K562 (cell line): Measurements from ENCODE around the gene DPY19L3. TPM values are rescaled to one million over a fixed set of nuclear protein-coding genes. Genes with fewer than 3 reads are reported as not detected.

Experiments used
- ATAC-seq: fragments of 200-7000 bp; cut with Tn5 transposase; 3 replicates; pipeline ENCODE4 v1.9.1; 2020; ENCODE audit warnings: moderate library complexity
- BruUV-seq: library from RNA; stranded (reverse); fragments of 400-500 nt; replicated peaks from 2 replicates; lab custom pipeline; 2021; lab: Mats Ljungman, UMichigan
- CTCF ChIA-PET: fragments of 300-600 bp; formaldehyde crosslinking; extraction: SDS; loops from one replicate; lab custom pipeline; 2021; ENCODE audit warnings: low intra/inter-chr PET ratio; lab: Yijun Ruan, JAX
- POLR2A ChIA-PET: fragments of 300-600, 350-650 bp; sonication (Branson Sonifier 250); formaldehyde crosslinking; extraction: SDS; loops from one replicate; lab custom pipeline; 2021; ENCODE audit warnings: antibody characterized with exemption, inconsistent platforms; lab: Yijun Ruan, JAX
- DNase-seq, 4 experiments: peaks; one replicate each; pipeline versions ENCODE4 v3.0.0 to v3.0.0-alpha.2; 2011 to 2018; ENCODE audit warnings: low spot score in 3 of 4, mixed read lengths in 3 of 4; ENCODE audit errors: extremely low read depth in 1 of 4
- FAIRE-seq: peaks from 2 replicates; lab custom pipeline; 2011; peaks lifted over from hg19 to GRCh38; lab: Jason Lieb, UNC
- H2AFZ ChIP-seq: 2 replicates; pipeline ENCODE4 v1.6.0; 2011; ENCODE audit warnings: low read depth, low read length, control low read depth, inconsistent platforms
- H3K27ac ChIP-seq: fragments of 200-600 bp; 3 replicates; pipeline ENCODE4 v1.8.0; 2011; ENCODE audit warnings: low read depth, mild to moderate bottlenecking, control low read depth, inconsistent platforms, low read length, moderate library complexity, mixed read lengths; ENCODE audit errors: extremely low read depth
- H3K27me3 ChIP-seq, 2 experiments: fragments of 300-600 bp in 1 of 2; 2 replicates in 1 of 2; 3 replicates in 1 of 2; pipeline versions ENCODE4 v1.6.0 to v1.8.0; 2011; ENCODE audit warnings: inconsistent platforms in 2 of 2, low read length in 2 of 2, mild to moderate bottlenecking in 1 of 2, mixed read lengths in 1 of 2, moderate library complexity in 1 of 2; ENCODE audit not compliant: control insufficient read depth in 2 of 2, insufficient read depth in 2 of 2
- H3K36me3 ChIP-seq: fragments of 300-600 bp; 3 replicates; pipeline ENCODE4 v1.8.0; 2011; ENCODE audit warnings: mild to moderate bottlenecking, low read length, inconsistent platforms; ENCODE audit not compliant: control insufficient read depth, insufficient read depth
- H3K4me1 ChIP-seq, 2 experiments: fragments of 200-600 bp in 1 of 2; replicated peaks in 1 of 2; 2 replicates in 1 of 2; 3 replicates in 1 of 2; pipeline versions ENCODE4 v1.5.1 to v1.8.0; 2011; ENCODE audit warnings: inconsistent platforms in 2 of 2, low read length in 2 of 2, mild to moderate bottlenecking in 1 of 2, mixed read lengths in 1 of 2, moderate library complexity in 1 of 2; ENCODE audit not compliant: control insufficient read depth in 2 of 2, insufficient read depth in 2 of 2
- H3K4me2 ChIP-seq: 2 replicates; pipeline ENCODE4 v1.6.1; 2011; ENCODE audit warnings: low read length, control low read depth, inconsistent platforms, mixed read lengths; ENCODE audit not compliant: insufficient read depth
- H3K4me3 ChIP-seq: fragments of 200-600 bp; sonication (generic), shearing (Covaris generic); 2 replicates; pipeline ENCODE4 v1.5.1; 2016; ENCODE audit warnings: control low read depth, inconsistent platforms
- H3K79me2 ChIP-seq: fragments of 200-600 bp; 3 replicates; pipeline ENCODE4 v1.8.0; 2011; ENCODE audit warnings: low read length, inconsistent platforms; ENCODE audit not compliant: control insufficient read depth, insufficient read depth
- H3K9ac ChIP-seq, 2 experiments: 2 replicates each; pipeline versions ENCODE4 v1.6.0 to v1.6.1; 2011; ENCODE audit warnings: low read depth in 2 of 2, low read length in 2 of 2, control low read depth in 1 of 2, inconsistent platforms in 1 of 2, mild to moderate bottlenecking in 1 of 2, mixed read lengths in 1 of 2; ENCODE audit not compliant: insufficient read depth in 1 of 2
- H3K9me1 ChIP-seq: one replicate; pipeline ENCODE4 v1.6.0; 2011; ENCODE audit warnings: inconsistent platforms, mild to moderate bottlenecking, low read length, moderate library complexity; ENCODE audit not compliant: control insufficient read depth, insufficient read depth
- H3K9me3 ChIP-seq: replicated peaks from 2 replicates; pipeline ENCODE4 v1.5.1; 2011; ENCODE audit warnings: low read depth, low read length, inconsistent platforms; ENCODE audit not compliant: control insufficient read depth, insufficient read depth
- H4K20me1 ChIP-seq: replicated peaks from 2 replicates; pipeline ENCODE4 v1.6.1; 2011; ENCODE audit warnings: low read length, inconsistent platforms, mixed read lengths; ENCODE audit not compliant: control insufficient read depth, insufficient read depth
- CHD1 ChIP-seq: fragments of 200-600 bp; sonication (generic); IDR thresholded peaks from one replicate; pipeline ENCODE4 v1.6.1; 2012; ENCODE audit warnings: mild to moderate bottlenecking, moderate library complexity, low read length, inconsistent platforms
- HEY1 ChIP-seq: fragments of 250-450 bp; sonication (Bioruptor Pico); IDR thresholded peaks from 2 replicates; pipeline ENCODE4 v1.5.0; 2020; ENCODE audit warnings: mild to moderate bottlenecking, moderate library complexity, borderline replicate concordance
- HMGXB4 ChIP-seq: sonication (generic); formaldehyde crosslinking; IDR thresholded peaks from 2 replicates; pipeline ENCODE4 v1.8.1; 2023; ENCODE audit warnings: mild to moderate bottlenecking, missing genetic modification reagents
- NFE2 ChIP-seq: IDR thresholded peaks from 2 replicates; pipeline ENCODE4 v1.6.1; 2014; ENCODE audit warnings: antibody characterized with exemption, low read depth
- PHF21A ChIP-seq: fragments of 450-650 bp; IDR thresholded peaks from 2 replicates; pipeline ENCODE4 v1.6.1; 2017; ENCODE audit warnings: low read depth, borderline replicate concordance
- PML ChIP-seq: IDR thresholded peaks from 2 replicates; pipeline ENCODE4 v1.6.1; 2012; ENCODE audit warnings: low read length, inconsistent platforms
- POLR2B ChIP-seq: fragments of 450-650 bp; IDR thresholded peaks from 2 replicates; pipeline ENCODE4 v1.6.1; 2018; ENCODE audit warnings: low read depth; ENCODE audit not compliant: partially characterized antibody
- PREB ChIP-seq: sonication (generic); formaldehyde crosslinking; IDR thresholded peaks from 2 replicates; pipeline ENCODE4 v1.8.1; 2023; ENCODE audit warnings: mild to moderate bottlenecking, missing genetic modification reagents
- SAFB ChIP-seq: fragments of 200-400 bp; formaldehyde crosslinking; IDR thresholded peaks from 2 replicates; pipeline ENCODE4 v1.6.1; 2017; ENCODE audit warnings: low read depth, low read length, borderline replicate concordance
- SNRNP70 ChIP-seq: fragments of 200-400 bp; formaldehyde crosslinking; optimal IDR thresholded peaks from 2 replicates; pipeline ENCODE3; 2017; ENCODE audit warnings: low read depth, low read length
- SRSF3 ChIP-seq: fragments of 200-400 bp; formaldehyde crosslinking; IDR thresholded peaks from 2 replicates; pipeline ENCODE4 v1.6.1; 2016; ENCODE audit warnings: mild to moderate bottlenecking, low read length, moderate library complexity; ENCODE audit not compliant: insufficient read depth
- ZNF133 ChIP-seq: fragments of 250-450 bp; sonication (Bioruptor Pico); IDR thresholded peaks from 2 replicates; pipeline ENCODE4 v1.4.0; 2020; ENCODE audit warnings: mild to moderate bottlenecking
- ZNF277 ChIP-seq: fragments of 250-450 bp; sonication (Bioruptor Pico); IDR thresholded peaks from 2 replicates; pipeline ENCODE4 v1.8.0; 2022; ENCODE audit warnings: inconsistent platforms, mild to moderate bottlenecking, moderate library complexity, borderline replicate concordance
- ZNF280A ChIP-seq: fragments of 450-650 bp; IDR thresholded peaks from 2 replicates; pipeline ENCODE4 v1.6.1; 2018; ENCODE audit warnings: mild to moderate bottlenecking, low read depth; ENCODE audit not compliant: partially characterized antibody
- ZNF347 ChIP-seq: fragments of 450-650 bp; formaldehyde crosslinking; IDR thresholded peaks from 2 replicates; pipeline ENCODE4 v1.4.0; 2020; ENCODE audit warnings: low read depth, mild to moderate bottlenecking, moderate library complexity
- ZNF436 ChIP-seq: fragments of 250-450, 450-650 bp; sonication (Bioruptor Pico); formaldehyde crosslinking; IDR thresholded peaks from 2 replicates; pipeline ENCODE4 v1.7.0; 2020; ENCODE audit warnings: mild to moderate bottlenecking
- ZNF717 ChIP-seq: fragments of 250-450 bp; sonication (Bioruptor Pico); IDR thresholded peaks from 2 replicates; pipeline ENCODE4 v1.5.0; 2021
- ZNF76 ChIP-seq: fragments of 250-450 bp; sonication (Bioruptor Pico); IDR thresholded peaks from 2 replicates; pipeline ENCODE4 v1.4.0; 2020; ENCODE audit warnings: mild to moderate bottlenecking, moderate library complexity, borderline replicate concordance
- WGBS: fragments of 100-300 bp; shearing (Covaris generic); methylation state at CpG from one replicate; pipeline ENCODE4 v1.1.6; 2016; ENCODE audit warnings: low coverage, mixed read lengths; ENCODE audit not compliant: insufficient coverage; ENCODE audit errors: missing lambda C conversion rate; 5-methylcytosine and 5-hydroxymethylcytosine counted together
- in situ Hi-C: fragments of 300-500 bp; cut with MboI; formaldehyde crosslinking; loops from 4 replicates; pipeline ENCODE4 v1.15.0; 2018; ENCODE audit warnings: inconsistent platforms, mixed read lengths
- intact Hi-C: fragments of 100-400 bp; cut with micrococcal nuclease; formaldehyde crosslinking; loops from 2 replicates; pipeline ENCODE4 v1.14.2; 2022
- polyA plus RNA-seq, 8 experiments: library from polyadenylated mRNA; depleted of rRNA in 4 of 8; stranded (reverse) in 5 of 8; unstranded in 3 of 8; fragments of >200 nt; fragmentation: Nextera tagmentation in 2 of 8; fragmentation: Illumina TruSeq in 1 of 8; extraction: Ambion mirVana in 2 of 8; extraction: Trizol in 1 of 8; gene quantifications; 2 replicates each; pipeline versions ENCODE4 v1.2.1 to v1.2.3, GENCODE V29; 2011 to 2014; ENCODE audit warnings: inconsistent platforms in 1 of 8, missing spikeins in 1 of 8
- total RNA-seq, 7 experiments: library from RNA; depleted of rRNA in 6 of 7; stranded (reverse); fragments of >200 nt in 6 of 7; fragmentation: Illumina TruSeq in 2 of 7; extraction: Trizol in 2 of 7; gene quantifications; 2 replicates each; pipeline versions ENCODE4 v1.2.1 to v1.2.3, GENCODE V29; 2011 to 2021; ENCODE audit warnings: low replicate concordance in 1 of 7

The DPY19L3 gene
- total and polyA plus RNA-seq, 9 of the 15 experiments (the other 6 are each of a cell fraction or from before 2014, with no cell fraction given) = 4.7 to 39.2 (median 22.0) TPM

- in situ Hi-C loops (no loop called here), intact Hi-C loops (no loop called here)
- H3K9ac ChIP-seq = no peak overlapping the region
- H3K36me3 ChIP-seq = peaks cover 6% of the 10 kb centered on the region; the same call in 1 of the 3 replicates
- POLR2A ChIA-PET = no interaction called here
- no peak overlapping the region for H3K27ac ChIP-seq
- DNase-seq (no peak), ATAC-seq (no peak), FAIRE-seq (no peak)
- WGBS = 40% methylated on average over 2 of the region's 2 CpGs
- TF ChIP-seq ZNF347 (CRISPR knock-in tag) = no peak
- TF ChIP-seq PREB (CRISPR knock-in tag) = no peak
- no peak for TF ChIP-seq ZNF280A
- no peak for TF ChIP-seq SNRNP70
- TF ChIP-seq ZNF277 (CRISPR knock-in tag) = no peak
- no peak for TF ChIP-seq ZNF717 (CRISPR knock-in tag)
- no peak for TF ChIP-seq SRSF3
- no peak for TF ChIP-seq ZNF436 (CRISPR knock-in tag)
- TF ChIP-seq ZNF133 (CRISPR knock-in tag) = no peak
- no peak for TF ChIP-seq PHF21A
- no peak for TF ChIP-seq SAFB
- TF ChIP-seq HMGXB4 = no peak
- no peak for TF ChIP-seq CHD1
- no peak for TF ChIP-seq POLR2B
- TF ChIP-seq HEY1 (CRISPR knock-in tag) = no peak
- no peak for TF ChIP-seq PML
- no peak for TF ChIP-seq ZNF76 (CRISPR knock-in tag)
- TF ChIP-seq NFE2 = no peak
- H3K27me3 ChIP-seq = no peaks in the 10 kb centered on the region
- no peaks in the 10 kb centered on the region for H4K20me1 ChIP-seq
- no peak overlapping the region for H2AFZ ChIP-seq
- CTCF ChIA-PET = no interaction called here
- H3K4me1 ChIP-seq = no peaks in the 10 kb centered on the region
- no peaks in the 10 kb centered on the region for H3K79me2 ChIP-seq
- BruUV-seq = no TSS peak
- H3K4me2 ChIP-seq = no peak overlapping the region
- no peaks in the 10 kb centered on the region for H3K9me1 ChIP-seq
- H3K9me3 ChIP-seq = no peaks in the 10 kb centered on the region
- H3K4me3 ChIP-seq = no peak overlapping the region
Measured at GRCh38 chr19:32489971-32490370, 84.4 kb downstream of the DPY19L3 start.
